ENCODE measurements around the gene ZNRF1. TPM values are rescaled to one million over a fixed set of nuclear protein-coding genes. Genes with fewer than 3 reads are reported as not detected.

Gene ZNRF1
- total RNA-seq, 4 donors from 2014 or later = 8.3 to 17.3 (median 13.2) TPM

DNA sequence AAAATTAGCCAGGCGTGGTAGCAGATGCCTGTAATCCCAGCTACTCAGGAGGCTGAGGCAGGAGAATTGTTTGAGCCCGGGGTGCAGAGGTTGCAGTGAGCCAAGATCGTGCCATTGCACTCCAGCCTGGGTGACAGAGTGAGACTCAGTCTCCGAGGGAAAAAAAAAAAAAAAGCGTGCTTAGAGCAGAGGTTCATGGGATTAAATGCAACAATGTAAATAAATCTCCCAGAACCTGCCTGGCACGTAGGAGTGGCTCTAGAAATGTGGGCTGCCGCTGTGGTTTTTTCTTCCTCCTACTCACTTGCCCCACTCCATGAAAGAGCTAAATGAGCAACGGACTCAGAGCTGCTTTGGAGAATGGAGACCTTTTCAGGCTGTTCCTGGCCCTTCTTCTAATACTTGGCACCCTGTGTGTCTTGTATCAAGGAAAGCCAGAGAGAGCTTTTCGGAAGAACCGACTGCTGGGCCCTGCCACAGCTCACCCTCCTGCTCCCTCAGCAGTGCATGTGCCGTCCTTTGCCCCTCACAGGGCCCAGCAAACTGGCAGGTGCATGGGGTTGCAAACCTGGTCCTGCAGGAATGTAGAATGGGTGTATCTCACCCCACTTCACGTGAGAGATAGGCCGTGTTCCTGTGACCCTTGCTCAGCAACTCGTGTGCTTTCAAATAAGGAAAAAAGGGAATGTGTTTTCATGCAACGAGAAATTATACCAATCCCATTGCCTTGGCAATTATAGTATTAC, 65.8 kb downstream of the ZNRF1 start:
- TF ChIP-seq, protein P1, sequence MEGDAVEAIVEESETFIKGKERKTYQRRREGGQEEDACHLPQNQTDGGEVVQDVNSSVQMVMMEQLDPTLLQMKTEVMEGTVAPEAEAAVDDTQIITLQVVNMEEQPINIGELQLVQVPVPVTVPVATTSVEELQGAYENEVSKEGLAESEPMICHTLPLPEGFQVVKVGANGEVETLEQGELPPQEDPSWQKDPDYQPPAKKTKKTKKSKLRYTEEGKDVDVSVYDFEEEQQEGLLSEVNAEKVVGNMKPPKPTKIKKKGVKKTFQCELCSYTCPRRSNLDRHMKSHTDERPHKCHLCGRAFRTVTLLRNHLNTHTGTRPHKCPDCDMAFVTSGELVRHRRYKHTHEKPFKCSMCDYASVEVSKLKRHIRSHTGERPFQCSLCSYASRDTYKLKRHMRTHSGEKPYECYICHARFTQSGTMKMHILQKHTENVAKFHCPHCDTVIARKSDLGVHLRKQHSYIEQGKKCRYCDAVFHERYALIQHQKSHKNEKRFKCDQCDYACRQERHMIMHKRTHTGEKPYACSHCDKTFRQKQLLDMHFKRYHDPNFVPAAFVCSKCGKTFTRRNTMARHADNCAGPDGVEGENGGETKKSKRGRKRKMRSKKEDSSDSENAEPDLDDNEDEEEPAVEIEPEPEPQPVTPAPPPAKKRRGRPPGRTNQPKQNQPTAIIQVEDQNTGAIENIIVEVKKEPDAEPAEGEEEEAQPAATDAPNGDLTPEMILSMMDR (IDR thresholded peaks at IDR 0.05; ENCODE audit: low read depth) = no peak

GRCh38 chr16:75065149-75065505, 66.3 kb downstream of the ZNRF1 start:
- TF ChIP-seq, protein P1 (IDR thresholded peaks at IDR 0.05; ENCODE audit: low read depth) = no peak

DNA sequence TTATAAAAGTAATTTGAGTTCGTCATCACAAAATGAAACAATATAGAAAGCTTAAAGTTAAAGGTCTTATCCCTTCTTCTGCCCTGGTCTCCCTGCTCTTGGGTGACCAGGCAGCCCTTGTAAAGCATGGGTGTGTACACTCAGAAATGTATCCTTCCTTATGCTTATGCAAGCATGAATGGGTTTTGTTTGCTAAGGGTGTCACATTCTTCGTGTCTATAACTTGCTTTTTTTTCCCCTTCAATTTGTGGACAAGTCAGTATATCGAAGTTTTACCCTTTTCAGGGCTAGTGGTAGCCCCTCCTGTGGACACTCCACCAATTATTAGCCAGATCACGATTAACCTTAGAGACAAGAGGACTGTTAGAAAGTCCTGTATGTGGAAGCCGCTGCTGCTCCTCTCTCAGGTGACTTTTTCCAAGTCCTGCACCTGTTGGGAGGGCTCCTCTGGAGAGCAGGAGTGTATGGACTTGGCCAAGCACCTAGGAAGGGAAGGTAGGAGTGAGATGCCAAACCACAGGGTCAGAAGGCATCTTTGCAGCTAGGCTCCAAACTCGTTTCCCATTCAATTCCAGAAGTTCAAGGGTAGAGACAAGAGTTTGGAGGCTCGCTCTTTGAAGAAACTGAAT, 66.8 kb downstream of the ZNRF1 start:
- TF ChIP-seq, protein P1 (IDR thresholded peaks at IDR 0.05; ENCODE audit: low read depth) = no peak

GRCh38 chr16:75066861-75067447, 68.1 kb downstream of the ZNRF1 start:
- TF ChIP-seq, protein P1 (IDR thresholded peaks at IDR 0.05; ENCODE audit: low read depth) = no peak

DNA sequence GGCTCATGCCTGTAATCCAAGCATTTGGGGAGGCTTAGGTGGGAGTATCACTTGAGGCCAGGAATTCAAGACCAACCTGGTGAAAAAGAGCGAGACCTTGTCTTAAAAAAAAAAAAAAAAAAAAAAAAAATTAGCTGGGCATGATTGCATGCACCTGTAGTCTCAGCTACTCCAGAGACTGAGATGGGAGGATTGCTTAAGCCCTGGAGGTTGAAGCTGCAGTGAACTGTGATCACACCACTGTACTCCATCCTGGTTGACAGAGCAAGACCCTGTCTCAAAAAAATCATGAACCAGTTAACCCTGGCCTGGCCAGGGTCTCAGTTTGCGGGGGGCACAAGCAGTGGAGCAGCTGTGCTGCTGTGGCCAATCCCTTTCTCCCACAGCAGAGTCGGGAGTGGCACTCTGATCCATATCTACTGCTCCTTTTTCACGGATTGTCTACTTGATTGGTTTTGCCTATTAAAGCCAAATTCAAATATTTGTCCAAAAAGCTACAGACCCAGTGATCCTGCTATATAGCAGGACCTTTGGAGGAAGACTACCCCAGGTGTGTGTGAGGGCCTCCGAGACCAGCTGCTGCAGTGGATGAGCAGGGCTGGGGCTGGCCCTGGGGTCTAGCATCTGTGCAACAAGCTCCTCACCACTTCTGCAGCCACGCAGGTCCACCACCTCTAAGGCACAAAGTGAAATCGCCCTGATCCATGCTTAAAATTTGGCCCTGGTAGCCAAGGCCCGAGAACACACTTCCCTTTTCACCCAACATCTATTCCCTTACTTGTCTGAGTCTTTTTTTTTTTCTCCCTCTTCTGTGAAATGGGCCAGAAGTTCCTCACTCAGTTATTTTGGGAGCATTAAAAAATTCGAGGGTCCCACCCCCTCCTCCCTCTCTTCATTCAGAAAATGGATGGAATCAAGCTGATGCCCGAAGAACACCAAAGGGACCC, 69.5 kb downstream of the ZNRF1 start:
- TF ChIP-seq, protein P1 (IDR thresholded peaks at IDR 0.05; ENCODE audit: low read depth) = no peak

- TF ChIP-seq, protein P1 (IDR thresholded peaks at IDR 0.05; ENCODE audit: low read depth) = no peak
These were observed 71.4 kb downstream of the ZNRF1 start for GRCh38 chr16:75070012-75070841.

Measured in subcutaneous adipose tissue (tissue), 4 donors.